NOMO-1 (cell line): ENCODE measurements around the gene PDZD7.

Experiments
- DNase-seq, 2 experiments: peaks; one replicate each; lab custom pipeline; 2025; ENCODE audit not compliant: unreplicated experiment in 2 of 2; lab: John Stamatoyannopoulos, UW

The PDZD7 gene

GRCh38 chr10:101005361-101005760 lies 25.6 kb downstream of the PDZD7 start:
- DNase-seq, result no peak

GRCh38 chr10:101003639-101004206 lies 27.2 kb downstream of the PDZD7 start:
- DNase-seq, result no peak

GRCh38 chr10:101002456-101002855 lies 28.5 kb downstream of the PDZD7 start:
- no peak for DNase-seq

- no peak for DNase-seq
These were observed 29.3 kb downstream of the PDZD7 start for GRCh38 chr10:101001659-101002035.

GRCh38 chr10:101000915-101001658 lies 29.8 kb downstream of the PDZD7 start:
- no peak for DNase-seq

GRCh38 chr10:101000127-101000914 lies 30.6 kb downstream of the PDZD7 start:
- DNase-seq, result no peak

GRCh38 chr10:100999742-101000126 lies 31.2 kb downstream of the PDZD7 start, which contains the start of gene LZTS2:
Gene LZTS2, plus strand, starts transcription at chr10:100999808. Its CDS starts 2,731 bp downstream, at chr10:101002539.
- no peak for DNase-seq

GRCh38 chr10:100998991-100999741 lies 31.8 kb downstream of the PDZD7 start:
- DNase-seq, result peak; percentile 40 to 78

GRCh38 chr10:100998183-100998990 lies 32.5 kb downstream of the PDZD7 start:
- peak; percentile 34 to 57 for DNase-seq

GRCh38 chr10:100997360-100998182 lies 33.4 kb downstream of the PDZD7 start:
- peak; percentile 48 to 75 for DNase-seq

GRCh38 chr10:100996678-100997359 lies 34.1 kb downstream of the PDZD7 start:
- DNase-seq, result peak; percentile 25 to 29

- no peak for DNase-seq
These were observed 35.7 kb downstream of the PDZD7 start for GRCh38 chr10:100995181-100995580.

GRCh38 chr10:100993986-100994708 lies 36.8 kb downstream of the PDZD7 start:
- DNase-seq, result no peak

- DNase-seq, result no peak
These were observed 41.8 kb downstream of the PDZD7 start for GRCh38 chr10:100989088-100989487.

- DNase-seq, result no peak
These were observed 42.8 kb downstream of the PDZD7 start for GRCh38 chr10:100988166-100988565.

- DNase-seq, result no peak
These were observed 43.3 kb downstream of the PDZD7 start for GRCh38 chr10:100987685-100988049.

- peak; percentile 56 to 70 for DNase-seq
These were observed 43.8 kb downstream of the PDZD7 start, which contains the start of the genes MRPL43 and TWNK for GRCh38 chr10:100986952-100987684. Gene MRPL43, minus strand, starts transcription at chr10:100987497. Its CDS starts 54 bp downstream, at chr10:100987443. Gene TWNK, plus strand, starts transcription at chr10:100987543. Its CDS starts 668 bp downstream, at chr10:100988211.
